Measurements from ENCODE around the gene LYRM1. TPM values are rescaled to one million over a fixed set of nuclear protein-coding genes. Genes with fewer than 3 reads are reported as not detected.

LYRM1 gene
- total RNA-seq, 1 donor from 2014 or later: 24.1 TPM

- Histone ChIP-seq H3K9ac (ENCODE audit: low read length) (no peak overlapping the region), H2AFZ (ENCODE audit: low read depth, low read length) (no peak overlapping the region), H3K79me2 (ENCODE audit: insufficient read depth, low read length) (peaks cover 97% of the 10 kb centered on the region), H3K4me1 (ENCODE audit: insufficient read depth, low read length) (peaks cover 34% of the 10 kb centered on the region), H3K4me2 (ENCODE audit: low read length) (peak overlapping the region; percentile 18), H3K27ac (ENCODE audit: low read depth, low read length) (no peak overlapping the region), H4K20me1 (ENCODE audit: insufficient read depth, low read length) (peaks cover 65% of the 10 kb centered on the region), H3K9me3 (ENCODE audit: insufficient read depth, low read depth, low read length) (no peaks in the 10 kb centered on the region), H3K4me3 (ENCODE audit: insufficient read depth, low read depth, low read length) (no peak overlapping the region), H3K36me3 (ENCODE audit: insufficient read depth, low read length) (peaks cover 3% of the 10 kb centered on the region), H3K27me3 (ENCODE audit: insufficient read depth, low read length) (no peaks in the 10 kb centered on the region)
- H3K27me3 Mint-ChIP-seq (ENCODE audit: low read depth, unreplicated experiment): no peaks in the 10 kb centered on the region
- DNase-seq (ENCODE audit: low read depth) (peak; percentile 51), FAIRE-seq (no peak)
- no peaks in the 10 kb centered on the region for H3K9me3 Mint-ChIP-seq (ENCODE audit: unreplicated experiment)
- H3K4me1 Mint-ChIP-seq (ENCODE audit: low read depth, unreplicated experiment): peaks cover 48% of the 10 kb centered on the region
- no peak overlapping the region for H3K4me3 Mint-ChIP-seq (ENCODE audit: unreplicated experiment)
- TF ChIP-seq EZH2 (IDR thresholded peaks at IDR 0.05; ENCODE audit: insufficient read depth, low read length) (no peak), CTCF (IDR thresholded peaks at IDR 0.05; ENCODE audit: insufficient read depth, low read depth, low read length) (no peak)
- no peak overlapping the region for H3K27ac Mint-ChIP-seq (ENCODE audit: unreplicated experiment)
- peaks cover 13% of the 10 kb centered on the region for H3K36me3 Mint-ChIP-seq (ENCODE audit: low read depth, unreplicated experiment)
Observed at GRCh38 chr16:20868890-20869289, 31.7 kb upstream of the LYRM1 start.

- H2AFZ ChIP-seq (ENCODE audit: low read depth, low read length): no peak overlapping the region
- H3K79me2 ChIP-seq (ENCODE audit: insufficient read depth, low read length): peaks cover 97% of the 10 kb centered on the region
- H3K4me1 Mint-ChIP-seq (ENCODE audit: low read depth, unreplicated experiment): peaks cover 48% of the 10 kb centered on the region
- H3K4me3 ChIP-seq (ENCODE audit: insufficient read depth, low read depth, low read length): no peak overlapping the region
- H3K36me3 ChIP-seq (ENCODE audit: insufficient read depth, low read length): peaks cover 3% of the 10 kb centered on the region
- peaks cover 78% of the 10 kb centered on the region for H4K20me1 ChIP-seq (ENCODE audit: insufficient read depth, low read length)
- H3K4me3 Mint-ChIP-seq (ENCODE audit: unreplicated experiment): no peak overlapping the region
- H3K27me3 Mint-ChIP-seq (ENCODE audit: low read depth, unreplicated experiment): no peaks in the 10 kb centered on the region
- no peak overlapping the region for H3K4me2 ChIP-seq (ENCODE audit: low read length)
- H3K9me3 ChIP-seq (ENCODE audit: insufficient read depth, low read depth, low read length): no peaks in the 10 kb centered on the region
- DNase-seq (ENCODE audit: low read depth): no peak
- no peaks in the 10 kb centered on the region for H3K27me3 ChIP-seq (ENCODE audit: insufficient read depth, low read length)
- TF ChIP-seq CTCF (IDR thresholded peaks at IDR 0.05; ENCODE audit: insufficient read depth, low read depth, low read length) (no peak), EZH2 (IDR thresholded peaks at IDR 0.05; ENCODE audit: insufficient read depth, low read length) (no peak)
- H3K9ac ChIP-seq (ENCODE audit: low read length): no peak overlapping the region
- no peak overlapping the region for H3K27ac ChIP-seq (ENCODE audit: low read depth, low read length)
- H3K27ac Mint-ChIP-seq (ENCODE audit: unreplicated experiment): no peak overlapping the region
- H3K36me3 Mint-ChIP-seq (ENCODE audit: low read depth, unreplicated experiment): peaks cover 13% of the 10 kb centered on the region
- no peaks in the 10 kb centered on the region for H3K9me3 Mint-ChIP-seq (ENCODE audit: unreplicated experiment)
- FAIRE-seq: no peak
- H3K4me1 ChIP-seq (ENCODE audit: insufficient read depth, low read length): peaks cover 37% of the 10 kb centered on the region
Observed at GRCh38 chr16:20870122-20870820, 30.3 kb upstream of the LYRM1 start.

GRCh38 chr16:20871258-20871657 is 29.3 kb upstream of the LYRM1 start:
- H3K79me2 ChIP-seq (ENCODE audit: insufficient read depth, low read length): peaks cover 99% of the 10 kb centered on the region
- no peak for FAIRE-seq
- H3K36me3 ChIP-seq (ENCODE audit: insufficient read depth, low read length): peaks cover 3% of the 10 kb centered on the region
- no peaks in the 10 kb centered on the region for H3K9me3 ChIP-seq (ENCODE audit: insufficient read depth, low read depth, low read length)
- no peak overlapping the region for H3K27ac ChIP-seq (ENCODE audit: low read depth, low read length)
- H3K4me2 ChIP-seq (ENCODE audit: low read length): no peak overlapping the region
- Mint-ChIP-seq H3K27me3 (ENCODE audit: low read depth, unreplicated experiment) (no peaks in the 10 kb centered on the region), H3K4me1 (ENCODE audit: low read depth, unreplicated experiment) (peaks cover 41% of the 10 kb centered on the region), H3K36me3 (ENCODE audit: low read depth, unreplicated experiment) (peaks cover 11% of the 10 kb centered on the region), H3K27ac (ENCODE audit: unreplicated experiment) (no peak overlapping the region), H3K4me3 (ENCODE audit: unreplicated experiment) (no peak overlapping the region), H3K9me3 (ENCODE audit: unreplicated experiment) (no peaks in the 10 kb centered on the region)
- DNase-seq (ENCODE audit: low read depth): no peak
- TF ChIP-seq CTCF (IDR thresholded peaks at IDR 0.05; ENCODE audit: insufficient read depth, low read depth, low read length) (no peak), EZH2 (IDR thresholded peaks at IDR 0.05; ENCODE audit: insufficient read depth, low read length) (no peak)
- no peak overlapping the region for H3K9ac ChIP-seq (ENCODE audit: low read length)
- no peaks in the 10 kb centered on the region for H3K27me3 ChIP-seq (ENCODE audit: insufficient read depth, low read length)
- H2AFZ ChIP-seq (ENCODE audit: low read depth, low read length): no peak overlapping the region
- H3K4me1 ChIP-seq (ENCODE audit: insufficient read depth, low read length): peaks cover 27% of the 10 kb centered on the region
- H4K20me1 ChIP-seq (ENCODE audit: insufficient read depth, low read length): peaks cover 84% of the 10 kb centered on the region
- H3K4me3 ChIP-seq (ENCODE audit: insufficient read depth, low read depth, low read length): no peak overlapping the region
